Neutrophil (primary cell): ENCODE measurements around the gene THRSP.

Source experiments
- H3K27ac ChIP-seq: fragments of 200-600 bp; sonication (generic); 2 replicates; pipeline ENCODE4 v1.5.1; 2016; ENCODE audit warnings: mild to moderate bottlenecking, moderate library complexity
- H3K27me3 ChIP-seq: fragments of 200-600 bp; sonication (generic); 2 replicates; pipeline ENCODE4 v1.6.0; 2016; ENCODE audit warnings: mild to moderate bottlenecking
- H3K36me3 ChIP-seq: fragments of 200-600 bp; sonication (generic); 2 replicates; pipeline ENCODE4 v1.5.1; 2017
- H3K4me1 ChIP-seq, 2 experiments: fragments of 200-600 bp in 1 of 2; sonication (generic) in 1 of 2; 1 replicate in 1 of 2; 2 replicates in 1 of 2; pipeline versions ENCODE4 v1.5.1 to v1.6.1; 2013 to 2016; ENCODE audit warnings: low read depth in 1 of 2, low read length in 1 of 2, mild to moderate bottlenecking in 1 of 2, moderate library complexity in 1 of 2; ENCODE audit not compliant: control insufficient read depth in 1 of 2, insufficient read depth in 1 of 2
- H3K4me3 ChIP-seq, 2 experiments: fragments of 200-600 bp in 1 of 2; sonication (generic) in 1 of 2; 1 replicate in 1 of 2; 2 replicates in 1 of 2; pipeline ENCODE4 v1.5.1; 2013 to 2016; ENCODE audit warnings: low read depth in 1 of 2, low read length in 1 of 2, mild to moderate bottlenecking in 1 of 2, moderate library complexity in 1 of 2
- H3K9me3 ChIP-seq: fragments of 200-600 bp; sonication (generic); 2 replicates; pipeline ENCODE4 v1.5.1; 2016
- CTCF ChIP-seq: fragments of 200-600 bp; sonication (generic); IDR thresholded peaks from 2 replicates; pipeline ENCODE4 v1.5.1; 2016; ENCODE audit warnings: antibody characterized with exemption

Gene THRSP

GRCh38 chr11:78078218-78079167 is 14.8 kb downstream of the THRSP start:
- TF ChIP-seq CTCF: no peak
- Histone ChIP-seq H3K4me3 (peak overlapping the region; percentile 79 to 93), H3K4me1 (peaks cover 22 to 23% of the 10 kb centered on the region in 2 experiments), H3K27ac (peak overlapping the region; percentile 78), H3K36me3 (no peaks in the 10 kb centered on the region), H3K9me3 (no peaks in the 10 kb centered on the region), H3K27me3 (no peaks in the 10 kb centered on the region)

- Histone ChIP-seq H3K4me1 (peaks cover 22 to 23% of the 10 kb centered on the region in 2 experiments), H3K36me3 (no peaks in the 10 kb centered on the region), H3K27ac (peak within 1 kb of the TSS; percentile 78), H3K9me3 (no peaks in the 10 kb centered on the region), H3K4me3 (peak within 1 kb of the TSS; percentile 79 to 93), H3K27me3 (no peaks in the 10 kb centered on the region)
- TF ChIP-seq CTCF: no peak
Measured at GRCh38 chr11:78079232-78080083, 15.8 kb downstream of the THRSP start, which contains the start of gene NDUFC2. NDUFC2 (minus strand) TSS chr11:78079862; CDS start chr11:78079744, 118 bp downstream.

DNA sequence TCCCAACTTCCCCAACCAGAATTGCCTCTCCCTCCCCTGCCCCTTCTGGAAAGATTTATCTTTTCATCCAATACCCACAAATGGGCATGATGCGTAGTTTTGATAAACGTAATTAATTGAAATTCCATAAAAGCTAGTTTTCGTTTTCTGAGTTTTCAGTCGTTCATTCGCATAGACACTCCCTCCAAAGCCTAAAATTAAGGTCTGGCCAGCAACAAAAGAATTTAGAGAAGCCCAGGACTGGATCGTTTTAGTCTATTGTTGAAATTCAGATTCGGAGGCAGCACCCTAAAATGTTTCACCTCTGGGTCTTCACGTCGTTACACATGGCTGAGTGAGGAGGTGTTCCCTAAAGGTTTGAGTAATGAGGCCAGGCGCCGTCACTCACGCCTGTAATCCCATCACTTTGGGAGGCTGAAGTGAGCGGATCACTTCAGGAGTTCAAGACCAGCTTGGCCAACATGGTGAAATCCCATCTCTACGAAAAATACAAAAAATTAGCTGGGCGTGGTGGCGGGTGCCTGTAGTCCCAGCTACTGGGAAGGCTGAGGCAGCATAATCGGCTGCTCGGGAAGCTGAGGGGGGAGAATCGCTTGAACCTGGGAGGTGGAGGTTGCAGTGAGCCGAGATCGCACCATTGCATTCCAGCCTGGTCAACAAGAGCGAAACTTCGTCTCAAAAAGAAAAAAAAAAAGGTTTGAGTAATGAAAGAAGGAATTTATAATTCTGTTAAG is 16.6 kb downstream of the THRSP start:
- Histone ChIP-seq H3K27ac (peak overlapping the region; percentile 78), H3K27me3 (no peaks in the 10 kb centered on the region), H3K4me1 (peaks cover 22 to 23% of the 10 kb centered on the region in 2 experiments), H3K9me3 (no peaks in the 10 kb centered on the region), H3K4me3 (peak overlapping the region; percentile 79 to 93), H3K36me3 (no peaks in the 10 kb centered on the region)
- TF ChIP-seq CTCF: no peak

DNA sequence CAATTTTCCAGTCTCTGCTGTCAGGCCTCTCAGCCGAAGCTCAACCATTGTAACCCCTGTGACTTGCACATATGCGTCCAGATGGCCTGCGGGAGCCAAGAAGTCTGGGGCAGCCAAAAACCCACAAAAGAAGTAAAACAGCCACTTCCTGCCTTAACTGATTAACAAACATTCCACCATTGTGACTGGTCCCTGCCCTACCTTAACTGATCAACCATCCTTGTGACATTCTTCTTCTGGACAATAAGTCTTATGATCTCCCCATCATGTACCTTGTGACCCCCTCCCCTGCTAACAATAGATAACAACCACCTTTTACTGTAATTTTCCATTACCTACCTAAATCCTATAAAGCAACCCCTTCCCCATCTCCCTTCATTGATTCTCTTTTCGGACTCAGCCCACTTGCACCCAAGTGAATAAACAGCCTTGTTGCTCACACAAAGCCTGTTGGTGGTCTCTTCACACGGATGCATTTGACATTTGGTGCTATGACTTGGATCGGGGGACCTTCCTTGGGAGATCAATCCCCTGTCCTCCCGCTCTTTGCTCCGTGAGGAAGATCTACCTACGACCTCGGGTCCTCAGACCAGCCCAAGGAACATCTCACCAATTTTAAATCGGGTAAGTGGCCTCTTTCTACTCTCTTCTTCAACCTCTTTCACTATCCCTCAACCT is 17.3 kb downstream of the THRSP start:
- Histone ChIP-seq H3K27me3 (no peaks in the 10 kb centered on the region), H3K9me3 (no peaks in the 10 kb centered on the region), H3K36me3 (no peaks in the 10 kb centered on the region), H3K4me1 (peaks cover 22 to 23% of the 10 kb centered on the region in 2 experiments), H3K4me3 (no peak overlapping the region), H3K27ac (no peak overlapping the region)
- no peak for TF ChIP-seq CTCF
